Activated B cell treated with CpG ODN at 0.5 μM for 24 hours (primary cell): ENCODE results near the gene PANX2. TPM values are rescaled to one million over a fixed set of nuclear protein-coding genes. Genes with fewer than 3 reads are reported as not detected.

ENCODE experiments used
- ATAC-seq: fragments of 200-7000 bp; cut with Tn5 transposase; one replicate; pipeline ENCODE4 v1.10.0; 2021; ENCODE audit warnings: low read depth, mild to moderate bottlenecking, moderate library complexity
- CTCF ChIA-PET: fragments of 350-600 bp; sonication (Branson Sonifier 250); formaldehyde crosslinking; loops from one replicate; lab custom pipeline; 2021; ENCODE audit warnings: antibody characterized with exemption; lab: Charles Lee
- POLR2A ChIA-PET: fragments of 350-600 bp; sonication (Branson Sonifier 250); formaldehyde crosslinking; loops from one replicate; lab custom pipeline; 2021; ENCODE audit warnings: antibody characterized with exemption; lab: Charles Lee
- DNase-seq: peaks from one replicate; pipeline ENCODE4 v3.0.0; 2022
- H3K27ac Mint-ChIP-seq: one replicate; pipeline ENCODE4 v1.8.0; 2020; ENCODE audit warnings: mixed read lengths
- H3K27me3 Mint-ChIP-seq: one replicate; pipeline ENCODE4 v1.8.0; 2021; ENCODE audit warnings: mixed read lengths
- H3K36me3 Mint-ChIP-seq: one replicate; pipeline ENCODE4 v1.8.0; 2021; ENCODE audit warnings: low read depth, mixed read lengths
- H3K4me1 Mint-ChIP-seq: one replicate; pipeline ENCODE4 v1.8.0; 2021; ENCODE audit warnings: mixed read lengths
- H3K4me3 Mint-ChIP-seq: one replicate; pipeline ENCODE4 v1.8.0; 2020; ENCODE audit warnings: mild to moderate bottlenecking, mixed read lengths
- H3K9me3 Mint-ChIP-seq: one replicate; pipeline ENCODE4 v1.8.0; 2020; ENCODE audit warnings: mixed read lengths
- intact Hi-C: fragments of 100-400 bp; cut with micrococcal nuclease; formaldehyde crosslinking; loops from one replicate; pipeline ENCODE4 v1.15.1; 2024
- total RNA-seq: library from RNA; stranded (reverse); gene quantifications from 2 replicates; pipeline ENCODE4 v1.2.3, GENCODE V29; 2022
- TF ChIP-seq, protein P1 (sequence below): fragments of 200-600 bp; IDR thresholded peaks from one replicate; pipeline ENCODE4 v1.8.0; 2022; ENCODE audit warnings: antibody characterized with exemption, mild to moderate bottlenecking

PANX2 gene
- total RNA-seq, 1 donor from 2014 or later, result 0.27 TPM

DNA sequence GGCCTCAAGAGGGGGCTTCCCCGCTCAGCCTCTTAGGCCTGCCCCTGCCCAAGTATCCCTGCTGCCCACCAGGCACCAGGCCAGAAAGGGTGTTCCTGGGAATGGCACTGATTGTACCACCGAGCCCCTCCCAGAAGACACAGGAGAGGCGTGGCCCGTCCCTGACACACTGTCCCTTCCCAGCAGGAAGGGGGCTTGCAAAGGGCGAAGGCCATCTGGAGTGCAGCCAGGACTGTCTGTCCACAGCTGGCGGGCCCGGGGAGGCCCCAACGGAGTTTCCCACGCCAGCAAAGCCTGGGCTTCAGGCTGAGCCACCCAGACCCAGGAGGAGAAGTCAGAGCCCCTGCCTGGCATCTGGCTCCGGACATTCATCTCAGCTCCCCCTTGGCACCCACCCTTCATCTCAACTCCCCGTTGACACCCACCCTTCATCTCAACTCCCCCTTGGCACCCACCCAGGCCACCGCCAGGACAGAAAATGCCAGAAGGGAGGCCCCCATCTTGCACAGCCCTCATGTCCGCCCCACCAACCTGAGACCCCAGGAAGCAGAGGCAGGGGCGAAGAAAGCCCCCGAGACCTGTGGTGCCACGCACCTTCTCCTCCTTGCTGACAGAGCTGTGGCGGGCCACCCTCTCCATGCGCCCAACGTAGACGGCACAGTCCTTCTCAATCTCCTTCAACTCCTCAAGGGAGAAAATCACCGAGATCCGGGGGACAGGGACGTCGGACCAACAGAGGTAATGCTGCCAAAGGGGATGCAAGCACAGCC lies 54.9 kb downstream of the PANX2 start:
- ChIA-PET CTCF (no interaction called here), POLR2A (no interaction called here)

DNA sequence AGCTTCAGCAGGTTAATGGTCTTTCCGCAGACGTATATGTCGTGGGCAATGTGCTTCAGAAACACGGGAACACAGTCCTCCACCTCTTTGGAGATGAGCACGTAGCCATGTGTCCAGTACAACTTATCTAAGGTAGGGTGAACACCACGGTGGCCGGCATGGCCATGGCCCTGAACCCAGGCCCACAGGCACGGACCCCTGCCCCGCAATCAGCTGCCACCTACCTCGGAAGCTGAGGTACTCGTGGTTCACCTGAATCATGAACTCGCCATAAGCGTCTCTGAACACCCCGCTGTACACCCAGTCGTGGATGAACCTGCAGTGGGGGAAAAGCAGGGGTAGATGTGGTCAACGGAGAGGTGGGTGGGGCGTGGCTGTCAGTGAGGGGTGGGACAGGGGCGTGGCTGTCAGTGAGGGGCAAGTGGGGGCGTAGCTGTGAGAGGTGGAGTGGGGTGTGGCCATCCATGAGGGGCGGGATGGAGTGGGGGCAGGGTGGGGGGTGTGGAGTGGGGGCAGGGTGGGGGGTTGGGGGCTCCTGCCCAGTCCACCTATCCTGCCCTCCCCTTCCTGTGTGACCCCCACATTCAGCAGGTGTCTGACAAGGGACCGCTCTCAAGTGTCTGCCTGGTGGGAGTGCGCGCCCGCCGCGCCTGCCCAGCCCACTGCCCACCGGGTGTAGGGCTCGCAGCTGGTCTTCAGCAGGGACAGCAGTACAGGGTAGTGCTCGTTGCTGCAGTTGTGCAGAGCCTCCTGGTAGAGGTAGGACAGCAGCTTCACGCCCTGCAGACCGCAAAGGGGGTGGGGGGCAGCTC lies 55.7 kb downstream of the PANX2 start:
- TF ChIP-seq, protein P1, sequence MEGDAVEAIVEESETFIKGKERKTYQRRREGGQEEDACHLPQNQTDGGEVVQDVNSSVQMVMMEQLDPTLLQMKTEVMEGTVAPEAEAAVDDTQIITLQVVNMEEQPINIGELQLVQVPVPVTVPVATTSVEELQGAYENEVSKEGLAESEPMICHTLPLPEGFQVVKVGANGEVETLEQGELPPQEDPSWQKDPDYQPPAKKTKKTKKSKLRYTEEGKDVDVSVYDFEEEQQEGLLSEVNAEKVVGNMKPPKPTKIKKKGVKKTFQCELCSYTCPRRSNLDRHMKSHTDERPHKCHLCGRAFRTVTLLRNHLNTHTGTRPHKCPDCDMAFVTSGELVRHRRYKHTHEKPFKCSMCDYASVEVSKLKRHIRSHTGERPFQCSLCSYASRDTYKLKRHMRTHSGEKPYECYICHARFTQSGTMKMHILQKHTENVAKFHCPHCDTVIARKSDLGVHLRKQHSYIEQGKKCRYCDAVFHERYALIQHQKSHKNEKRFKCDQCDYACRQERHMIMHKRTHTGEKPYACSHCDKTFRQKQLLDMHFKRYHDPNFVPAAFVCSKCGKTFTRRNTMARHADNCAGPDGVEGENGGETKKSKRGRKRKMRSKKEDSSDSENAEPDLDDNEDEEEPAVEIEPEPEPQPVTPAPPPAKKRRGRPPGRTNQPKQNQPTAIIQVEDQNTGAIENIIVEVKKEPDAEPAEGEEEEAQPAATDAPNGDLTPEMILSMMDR, result no peak
- peaks cover 63% of the 10 kb centered on the region for H3K36me3 Mint-ChIP-seq
- ChIA-PET POLR2A (no interaction called here), CTCF (interaction anchor here (0.5 kb wide), 1 partner anchor 315 kb away, joined by 6 read pairs; no protein-coding TSS in a partner anchor)
- DNase-seq, result no peak
- intact Hi-C loops, result no loop called here
- H3K9me3 Mint-ChIP-seq, result no peaks in the 10 kb centered on the region
- no peaks in the 10 kb centered on the region for H3K27me3 Mint-ChIP-seq
- H3K27ac Mint-ChIP-seq, result no peak overlapping the region
- H3K4me3 Mint-ChIP-seq, result no peak overlapping the region
- no peaks in the 10 kb centered on the region for H3K4me1 Mint-ChIP-seq
- ATAC-seq, result no peak

More for the DNA sequence above, 54.9 kb downstream of the PANX2 start:
- peaks cover 70% of the 10 kb centered on the region for H3K36me3 Mint-ChIP-seq
- intact Hi-C loops, result no loop called here
- no peaks in the 10 kb centered on the region for H3K9me3 Mint-ChIP-seq
- H3K27me3 Mint-ChIP-seq, result no peaks in the 10 kb centered on the region
- DNase-seq (no peak), ATAC-seq (no peak)
- TF ChIP-seq, protein P1, result no peak
- H3K4me1 Mint-ChIP-seq, result no peaks in the 10 kb centered on the region
- no peak overlapping the region for H3K4me3 Mint-ChIP-seq
- no peak overlapping the region for H3K27ac Mint-ChIP-seq

DNA sequence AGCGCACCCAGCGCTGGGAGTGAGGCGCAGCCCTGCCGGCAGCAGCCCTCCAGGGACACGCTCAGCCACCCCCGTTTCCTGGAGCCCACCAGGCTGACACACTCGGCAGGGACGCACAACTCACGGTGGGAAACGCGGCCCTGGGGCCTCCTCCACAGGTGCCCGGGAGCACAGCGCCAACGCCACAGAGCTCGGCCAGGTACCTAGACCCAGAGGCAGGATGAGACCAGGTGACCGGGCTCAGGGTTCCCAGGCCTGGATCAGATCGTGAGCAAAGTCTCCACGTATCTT lies 56.3 kb downstream of the PANX2 start:
- peaks cover 64% of the 10 kb centered on the region for H3K36me3 Mint-ChIP-seq
- TF ChIP-seq, protein P1, result no peak
- no peak for ATAC-seq
- CTCF ChIA-PET, result no interaction called here
- no peaks in the 10 kb centered on the region for H3K27me3 Mint-ChIP-seq
- no peak overlapping the region for H3K27ac Mint-ChIP-seq
- POLR2A ChIA-PET, result no interaction called here
- no peaks in the 10 kb centered on the region for H3K4me1 Mint-ChIP-seq
- DNase-seq, result no peak
- intact Hi-C loops, result no loop called here
- H3K9me3 Mint-ChIP-seq, result no peaks in the 10 kb centered on the region
- H3K4me3 Mint-ChIP-seq, result no peak overlapping the region

DNA sequence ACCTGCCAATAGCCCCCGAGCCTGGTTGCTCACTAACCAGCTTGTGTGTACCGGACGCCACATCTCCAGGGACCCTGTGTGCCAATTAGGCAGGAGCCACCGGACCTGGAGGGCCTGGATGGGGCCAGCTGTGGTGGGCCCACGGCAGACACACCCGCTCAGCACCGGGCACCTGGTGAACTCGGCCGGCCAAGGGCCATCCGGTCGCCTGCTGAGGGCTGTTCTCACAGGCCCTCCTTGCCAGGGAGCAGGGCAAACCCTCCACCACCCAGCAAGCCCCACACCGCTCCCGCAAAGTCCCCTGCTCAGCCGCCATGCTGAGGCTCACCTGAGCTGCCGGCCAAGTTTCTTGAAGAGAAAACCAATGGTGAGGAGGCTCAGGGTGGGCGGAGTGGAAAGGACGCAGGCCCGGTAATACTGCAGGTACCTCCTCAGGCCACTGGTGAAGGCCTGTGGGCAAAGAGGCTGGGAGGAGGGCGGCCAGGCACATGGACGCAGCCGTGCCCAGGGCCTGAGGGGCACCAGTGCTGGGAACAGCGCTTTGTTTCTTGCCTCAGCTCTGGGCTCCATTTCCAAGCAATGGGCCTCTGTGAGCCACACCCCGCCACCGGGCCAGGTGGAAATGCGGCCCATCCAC lies 57.2 kb downstream of the PANX2 start:
- intact Hi-C loops, result no loop called here
- ATAC-seq (no peak), DNase-seq (no peak)
- Mint-ChIP-seq H3K27me3 (no peaks in the 10 kb centered on the region), H3K27ac (no peak overlapping the region), H3K4me3 (no peak overlapping the region), H3K9me3 (no peaks in the 10 kb centered on the region), H3K36me3 (peaks cover 60% of the 10 kb centered on the region), H3K4me1 (no peaks in the 10 kb centered on the region)
- CTCF ChIA-PET, result no interaction called here
- TF ChIP-seq, protein P1, result no peak
- POLR2A ChIA-PET, result no interaction called here

DNA sequence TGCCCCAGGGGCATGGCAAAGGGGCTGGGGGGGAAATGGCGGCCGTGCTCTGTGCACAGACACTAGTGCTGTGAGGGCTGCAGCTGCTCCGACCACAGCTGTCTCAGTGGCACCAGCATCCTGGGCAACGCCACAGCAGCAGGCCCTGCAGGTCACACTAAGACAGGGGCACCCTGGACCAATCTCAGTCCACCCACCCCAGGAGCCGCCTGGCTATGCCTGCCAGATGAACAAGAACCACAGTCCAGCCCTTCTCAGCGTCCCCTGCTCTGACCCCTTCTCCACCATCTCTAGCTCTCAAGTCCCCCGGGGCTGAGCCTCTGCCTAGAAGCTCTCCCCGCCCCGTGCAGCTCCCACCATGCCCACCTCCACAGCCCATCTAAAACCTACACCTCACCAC lies 57.8 kb downstream of the PANX2 start:
- H3K27ac Mint-ChIP-seq, result no peak overlapping the region
- no peaks in the 10 kb centered on the region for H3K9me3 Mint-ChIP-seq
- H3K4me3 Mint-ChIP-seq, result no peak overlapping the region
- peaks cover 61% of the 10 kb centered on the region for H3K36me3 Mint-ChIP-seq
- TF ChIP-seq, protein P1, result no peak
- H3K27me3 Mint-ChIP-seq, result no peaks in the 10 kb centered on the region
- ChIA-PET CTCF (no interaction called here), POLR2A (no interaction called here)
- intact Hi-C loops, result no loop called here
- no peaks in the 10 kb centered on the region for H3K4me1 Mint-ChIP-seq
- DNase-seq (no peak), ATAC-seq (no peak)
